ENCODE results near the gene SULF2.
A peak's percentile ranks its signal among the peaks of the same experiment; 100 is the strongest.

SULF2 gene

DNA sequence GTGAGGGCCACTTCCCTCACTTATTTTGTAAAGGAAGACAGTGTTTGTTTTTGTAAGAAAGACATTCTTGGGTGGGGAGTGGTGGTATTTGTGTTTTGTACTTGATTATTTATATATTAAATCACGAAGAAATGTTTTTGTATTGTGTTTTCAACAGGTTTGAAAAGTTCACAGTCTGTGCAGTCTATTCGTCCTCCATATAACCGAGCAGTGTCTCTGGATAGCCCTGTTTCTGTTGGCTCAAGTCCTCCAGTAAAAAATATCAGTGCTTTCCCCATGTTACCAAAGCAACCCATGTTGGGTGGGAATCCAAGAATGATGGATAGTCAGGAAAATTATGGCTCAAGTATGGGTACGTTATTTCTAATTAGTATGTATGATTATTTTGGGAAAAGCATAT is 146.4 kb downstream of the SULF2 start:
- Histone ChIP-seq H3K4me3 (ENCODE audit: low read length) (no peak overlapping the region), H3K27me3 (replicated peaks; ENCODE audit: control insufficient read depth, insufficient read depth, low read length) (no peaks in the 10 kb centered on the region), H3K4me1 (ENCODE audit: control insufficient read depth, insufficient read depth, low read length) (peaks cover 18% of the 10 kb centered on the region), H3K9ac (ENCODE audit: low read length) (no peak overlapping the region), H3K36me3 (ENCODE audit: control insufficient read depth, insufficient read depth, low read length, severe bottlenecking) (peaks cover 77% of the 10 kb centered on the region), H3K9me3 (ENCODE audit: control insufficient read depth, low read length) (no peaks in the 10 kb centered on the region)
- DNase-seq (ENCODE audit: low read depth) = no peak

DNA sequence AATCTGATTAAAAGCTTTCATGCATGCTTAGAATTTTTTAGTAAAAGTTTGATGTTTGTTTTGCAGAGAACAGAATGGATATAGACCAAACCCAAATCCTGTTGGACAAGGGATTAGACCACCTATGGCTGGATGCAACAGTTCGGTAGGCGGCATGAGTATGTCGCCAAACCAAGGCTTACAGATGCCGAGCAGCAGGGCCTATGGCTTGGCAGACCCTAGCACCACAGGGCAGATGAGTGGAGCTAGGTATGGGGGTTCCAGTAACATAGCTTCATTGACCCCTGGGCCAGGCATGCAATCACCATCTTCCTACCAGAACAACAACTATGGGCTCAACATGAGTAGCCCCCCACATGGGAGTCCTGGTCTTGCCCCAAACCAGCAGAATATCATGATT is 150.0 kb downstream of the SULF2 start:
- Histone ChIP-seq H3K4me3 (ENCODE audit: low read length) (no peak overlapping the region), H3K9me3 (ENCODE audit: control insufficient read depth, low read length) (no peaks in the 10 kb centered on the region), H3K36me3 (ENCODE audit: control insufficient read depth, insufficient read depth, low read length, severe bottlenecking) (peaks cover 82% of the 10 kb centered on the region), H3K9ac (ENCODE audit: low read length) (no peak overlapping the region), H3K4me1 (ENCODE audit: control insufficient read depth, insufficient read depth, low read length) (peaks cover 3% of the 10 kb centered on the region), H3K27me3 (replicated peaks; ENCODE audit: control insufficient read depth, insufficient read depth, low read length) (no peaks in the 10 kb centered on the region)
- no peak for DNase-seq (ENCODE audit: low read depth)

DNA sequence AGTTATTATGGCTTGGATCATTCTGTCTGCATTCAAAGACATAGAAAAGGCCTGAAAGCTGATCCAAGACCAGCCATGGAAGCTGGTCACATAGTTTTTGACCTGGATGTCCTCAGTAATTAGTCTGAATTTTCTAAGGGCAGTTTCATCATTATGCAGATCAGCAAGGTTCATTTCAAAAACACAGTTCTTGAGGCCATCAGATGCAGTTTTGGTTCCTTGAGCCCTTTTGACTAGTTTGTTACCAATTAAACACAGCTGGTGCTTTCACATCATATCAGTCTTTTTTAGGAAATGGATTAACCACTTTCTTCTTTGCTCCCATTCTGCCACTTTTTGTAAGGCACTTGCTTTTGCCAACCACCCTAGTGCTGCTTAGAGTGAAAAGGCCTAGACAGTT is 154.2 kb downstream of the SULF2 start:
- Histone ChIP-seq H3K36me3 (ENCODE audit: control insufficient read depth, insufficient read depth, low read length, severe bottlenecking) (peaks cover 78% of the 10 kb centered on the region), H3K9me3 (ENCODE audit: control insufficient read depth, low read length) (no peaks in the 10 kb centered on the region), H3K27me3 (replicated peaks; ENCODE audit: control insufficient read depth, insufficient read depth, low read length) (no peaks in the 10 kb centered on the region), H3K9ac (ENCODE audit: low read length) (no peak overlapping the region), H3K4me3 (ENCODE audit: low read length) (no peak overlapping the region), H3K4me1 (ENCODE audit: control insufficient read depth, insufficient read depth, low read length) (no peaks in the 10 kb centered on the region)
- DNase-seq (ENCODE audit: low read depth) = no peak

DNA sequence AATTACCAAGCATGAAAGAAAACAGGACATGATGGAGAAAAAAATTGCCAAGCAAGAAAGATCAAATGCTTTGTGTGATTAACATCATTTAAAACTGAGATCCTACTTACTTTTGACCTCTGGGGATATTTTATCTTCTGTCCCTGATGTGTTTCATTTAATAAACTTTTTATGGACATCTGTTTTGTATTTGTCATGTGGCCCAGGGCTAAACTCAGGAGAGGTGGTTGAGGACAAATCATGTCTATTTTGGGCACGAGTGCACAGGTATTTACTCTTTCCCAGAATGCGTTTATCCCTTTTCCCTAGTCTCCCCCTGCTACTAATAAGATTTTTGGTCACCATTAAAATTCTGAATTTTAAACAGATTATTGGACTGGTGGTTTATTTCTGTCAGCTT is 155.4 kb downstream of the SULF2 start:
- Histone ChIP-seq H3K4me3 (ENCODE audit: low read length) (no peak overlapping the region), H3K36me3 (ENCODE audit: control insufficient read depth, insufficient read depth, low read length, severe bottlenecking) (peaks cover 78% of the 10 kb centered on the region), H3K4me1 (ENCODE audit: control insufficient read depth, insufficient read depth, low read length) (no peaks in the 10 kb centered on the region), H3K9me3 (ENCODE audit: control insufficient read depth, low read length) (no peaks in the 10 kb centered on the region), H3K9ac (ENCODE audit: low read length) (no peak overlapping the region), H3K27me3 (replicated peaks; ENCODE audit: control insufficient read depth, insufficient read depth, low read length) (no peaks in the 10 kb centered on the region)
- DNase-seq (ENCODE audit: low read depth) = no peak

DNA sequence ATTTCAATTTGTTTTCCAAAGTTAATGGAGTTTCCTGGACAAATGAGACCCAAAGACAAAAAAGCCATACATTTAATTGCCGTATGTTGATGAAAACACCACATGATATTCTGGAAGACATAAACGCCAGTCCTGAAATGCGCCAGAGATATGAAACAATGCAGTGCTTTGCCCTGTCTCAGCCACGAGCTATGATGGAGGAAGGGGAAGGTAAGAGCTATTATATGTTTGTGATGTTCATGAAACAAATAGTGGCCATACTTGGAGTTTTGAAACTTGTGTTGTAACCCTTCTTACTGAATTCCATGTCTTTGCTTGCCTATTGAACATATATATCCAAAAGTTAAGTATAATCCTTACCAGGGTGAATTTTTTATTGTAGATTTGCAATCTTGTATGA is 157.7 kb downstream of the SULF2 start:
- Histone ChIP-seq H3K9ac (ENCODE audit: low read length) (no peak overlapping the region), H3K9me3 (ENCODE audit: control insufficient read depth, low read length) (no peaks in the 10 kb centered on the region), H3K27me3 (replicated peaks; ENCODE audit: control insufficient read depth, insufficient read depth, low read length) (no peaks in the 10 kb centered on the region), H3K4me3 (ENCODE audit: low read length) (no peak overlapping the region), H3K4me1 (ENCODE audit: control insufficient read depth, insufficient read depth, low read length) (no peaks in the 10 kb centered on the region), H3K36me3 (ENCODE audit: control insufficient read depth, insufficient read depth, low read length, severe bottlenecking) (peaks cover 66% of the 10 kb centered on the region)
- no peak for DNase-seq (ENCODE audit: low read depth)

DNA sequence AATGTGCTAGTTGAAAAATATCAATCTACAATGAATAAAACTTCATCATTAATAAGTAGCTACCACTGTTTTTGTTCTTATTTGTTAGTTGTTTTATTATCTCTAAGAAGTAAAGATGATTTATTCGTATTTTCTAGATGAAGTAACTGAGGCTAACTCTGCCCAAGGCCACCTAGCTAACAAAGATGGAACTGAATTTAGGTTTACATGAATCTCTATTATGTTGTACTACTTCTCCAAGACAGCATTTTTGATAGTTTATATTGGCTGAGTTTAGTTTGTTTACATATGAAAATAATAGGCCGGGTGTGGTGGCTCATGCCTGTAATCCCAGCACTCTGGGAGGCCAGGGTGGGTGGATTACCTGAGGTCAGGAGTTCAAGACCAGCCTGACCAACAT is 162.1 kb downstream of the SULF2 start:
- no peak overlapping the region for H3K9ac ChIP-seq (ENCODE audit: low read length)
- H3K4me1 ChIP-seq (ENCODE audit: control insufficient read depth, insufficient read depth, low read length) = no peaks in the 10 kb centered on the region
- no peaks in the 10 kb centered on the region for H3K27me3 ChIP-seq (replicated peaks; ENCODE audit: control insufficient read depth, insufficient read depth, low read length)
- H3K4me3 ChIP-seq (ENCODE audit: low read length) = no peak overlapping the region
- DNase-seq (ENCODE audit: low read depth) = peak; percentile 9
- no peaks in the 10 kb centered on the region for H3K9me3 ChIP-seq (ENCODE audit: control insufficient read depth, low read length)
- peaks cover 37% of the 10 kb centered on the region for H3K36me3 ChIP-seq (ENCODE audit: control insufficient read depth, insufficient read depth, low read length, severe bottlenecking)

DNA sequence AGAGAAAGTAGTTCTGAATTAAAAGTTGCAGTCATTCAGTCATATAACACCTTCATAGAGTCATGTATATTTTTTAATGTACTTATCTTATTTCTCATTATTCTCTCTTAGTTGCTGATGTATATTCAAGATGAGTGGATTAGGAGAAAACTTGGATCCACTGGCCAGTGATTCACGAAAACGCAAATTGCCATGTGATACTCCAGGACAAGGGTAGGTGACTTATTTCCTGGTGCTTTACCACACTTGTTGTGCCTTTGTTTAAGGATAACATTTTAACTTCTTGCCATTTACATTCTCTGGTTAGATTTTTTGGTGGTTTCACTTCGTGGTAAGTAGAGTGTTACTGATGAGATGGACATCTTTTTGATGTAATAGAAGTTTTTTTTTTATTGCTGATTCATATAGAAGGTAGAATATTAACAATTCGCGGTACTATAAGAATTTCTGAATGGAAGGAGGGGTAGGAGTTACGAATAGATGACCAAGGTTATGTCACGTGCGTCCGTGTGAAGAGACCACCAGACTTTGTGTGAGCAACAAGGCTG is 163.1 kb downstream of the SULF2 start:
- H3K9me3 ChIP-seq (ENCODE audit: control insufficient read depth, low read length) = no peaks in the 10 kb centered on the region
- peaks cover 29% of the 10 kb centered on the region for H3K36me3 ChIP-seq (ENCODE audit: control insufficient read depth, insufficient read depth, low read length, severe bottlenecking)
- no peaks in the 10 kb centered on the region for H3K4me1 ChIP-seq (ENCODE audit: control insufficient read depth, insufficient read depth, low read length)
- no peak overlapping the region for H3K9ac ChIP-seq (ENCODE audit: low read length)
- H3K4me3 ChIP-seq (ENCODE audit: low read length) = no peak overlapping the region
- DNase-seq (ENCODE audit: low read depth) = no peak
- H3K27me3 ChIP-seq (replicated peaks; ENCODE audit: control insufficient read depth, insufficient read depth, low read length) = no peaks in the 10 kb centered on the region

DNA sequence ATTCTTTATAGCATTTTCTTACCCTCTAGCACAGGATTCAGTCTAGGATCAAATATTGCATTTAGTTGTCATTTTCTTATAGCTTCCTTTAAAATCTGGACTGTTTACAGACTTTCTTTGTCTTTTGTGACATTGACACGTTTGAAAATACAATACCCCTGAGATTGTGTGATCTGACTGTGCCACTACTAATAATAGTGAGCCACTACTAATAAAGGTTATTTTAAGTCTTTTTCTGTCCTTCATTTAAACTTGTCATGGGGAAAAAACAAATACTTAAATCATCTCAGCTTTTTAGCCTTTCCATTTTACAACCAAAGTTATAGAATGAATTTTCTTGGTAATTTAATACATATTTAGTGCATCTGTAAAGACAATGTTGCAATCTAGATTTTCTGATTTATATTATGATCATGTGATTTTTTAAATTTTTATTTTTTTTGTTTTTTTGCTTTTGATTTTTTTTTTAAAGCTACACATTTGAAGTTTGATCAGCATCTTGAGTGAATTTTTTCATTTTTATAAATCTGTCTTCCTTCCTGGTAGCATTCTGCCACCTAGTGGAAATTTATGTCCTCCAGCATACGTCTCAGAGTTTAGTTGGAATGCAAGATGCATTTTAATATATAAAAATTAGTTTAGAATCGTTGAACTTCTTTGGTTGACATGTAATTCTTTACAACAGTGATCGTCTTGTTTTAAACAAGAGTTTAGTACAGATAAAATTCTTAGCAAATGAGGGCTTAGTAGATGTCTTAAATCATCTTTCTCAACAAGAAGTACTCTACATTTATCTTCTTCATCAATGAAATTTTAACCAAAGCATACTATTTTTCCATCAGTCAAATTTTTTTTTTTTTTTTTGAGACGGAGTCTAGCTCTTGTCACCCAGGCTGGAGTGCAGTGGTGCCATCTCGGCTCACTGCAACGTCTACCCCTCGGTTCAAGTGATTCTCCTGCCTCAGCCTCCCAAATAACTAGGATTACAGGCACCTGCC is 164.2 kb downstream of the SULF2 start:
- DNase-seq (ENCODE audit: low read depth) = peak; percentile 91
- Histone ChIP-seq H3K9me3 (ENCODE audit: control insufficient read depth, low read length) (no peaks in the 10 kb centered on the region), H3K4me1 (ENCODE audit: control insufficient read depth, insufficient read depth, low read length) (no peaks in the 10 kb centered on the region), H3K36me3 (ENCODE audit: control insufficient read depth, insufficient read depth, low read length, severe bottlenecking) (peaks cover 22% of the 10 kb centered on the region), H3K9ac (ENCODE audit: low read length) (no peak overlapping the region), H3K27me3 (replicated peaks; ENCODE audit: control insufficient read depth, insufficient read depth, low read length) (no peaks in the 10 kb centered on the region), H3K4me3 (ENCODE audit: low read length) (no peak overlapping the region)

DNA sequence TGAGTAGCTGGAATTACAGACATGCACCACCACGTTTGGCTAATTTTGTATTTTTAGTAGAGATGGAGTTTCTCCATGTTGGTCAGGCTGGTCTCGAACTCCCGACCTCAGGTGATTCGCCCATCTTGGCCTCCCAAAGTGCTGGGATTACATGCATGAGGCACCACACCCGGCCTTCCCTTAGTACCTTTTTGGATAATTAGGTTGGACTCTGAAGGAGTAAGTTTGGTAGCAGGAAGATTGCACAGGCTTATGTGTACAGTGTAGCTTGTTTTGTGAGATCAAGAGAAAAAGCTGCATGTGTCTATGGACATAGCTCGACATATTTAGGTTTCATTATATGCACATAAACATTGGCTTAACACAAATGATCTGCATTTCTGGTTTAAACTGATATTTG is 166.8 kb downstream of the SULF2 start:
- Histone ChIP-seq H3K4me1 (ENCODE audit: control insufficient read depth, insufficient read depth, low read length) (no peaks in the 10 kb centered on the region), H3K9ac (ENCODE audit: low read length) (no peak overlapping the region), H3K4me3 (ENCODE audit: low read length) (no peak overlapping the region), H3K36me3 (ENCODE audit: control insufficient read depth, insufficient read depth, low read length, severe bottlenecking) (peaks cover 12% of the 10 kb centered on the region), H3K9me3 (ENCODE audit: control insufficient read depth, low read length) (no peaks in the 10 kb centered on the region), H3K27me3 (replicated peaks; ENCODE audit: control insufficient read depth, insufficient read depth, low read length) (no peaks in the 10 kb centered on the region)
- no peak for DNase-seq (ENCODE audit: low read depth)

DNA sequence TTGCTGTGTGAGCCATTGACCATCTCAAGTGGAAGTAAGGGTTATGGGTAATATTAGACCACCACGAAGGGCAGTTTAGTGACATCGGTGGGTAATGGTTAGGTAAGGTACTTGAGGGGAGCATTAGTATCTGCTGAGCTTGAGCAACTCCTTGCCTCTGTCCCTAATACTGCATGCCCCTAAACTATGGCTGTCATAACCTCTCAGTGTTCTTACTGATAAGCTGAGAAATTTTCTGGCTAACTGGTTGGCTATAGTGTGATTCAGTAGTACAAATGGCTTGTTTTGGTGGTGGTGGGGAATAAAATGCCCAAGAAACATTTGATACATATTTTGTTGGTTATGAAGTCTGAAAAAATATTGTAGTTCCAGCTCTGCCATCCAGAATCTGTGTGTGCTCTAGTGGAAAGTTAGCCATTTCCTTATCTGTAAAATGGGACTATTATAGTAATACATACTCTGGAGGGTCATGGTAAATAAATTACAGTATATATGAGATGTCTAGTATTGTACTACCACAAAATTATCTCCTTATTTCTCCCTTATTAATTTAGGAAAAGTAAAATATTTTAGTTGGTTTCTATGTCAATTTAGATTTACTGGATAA is 170.5 kb downstream of the SULF2 start:
- no peaks in the 10 kb centered on the region for H3K36me3 ChIP-seq (ENCODE audit: control insufficient read depth, insufficient read depth, low read length, severe bottlenecking)
- H3K27me3 ChIP-seq (replicated peaks; ENCODE audit: control insufficient read depth, insufficient read depth, low read length) = no peaks in the 10 kb centered on the region
- no peaks in the 10 kb centered on the region for H3K9me3 ChIP-seq (ENCODE audit: control insufficient read depth, low read length)
- no peak overlapping the region for H3K9ac ChIP-seq (ENCODE audit: low read length)
- H3K4me1 ChIP-seq (ENCODE audit: control insufficient read depth, insufficient read depth, low read length) = peaks cover 11% of the 10 kb centered on the region
- no peak for DNase-seq (ENCODE audit: low read depth)
- no peak overlapping the region for H3K4me3 ChIP-seq (ENCODE audit: low read length)

DNA sequence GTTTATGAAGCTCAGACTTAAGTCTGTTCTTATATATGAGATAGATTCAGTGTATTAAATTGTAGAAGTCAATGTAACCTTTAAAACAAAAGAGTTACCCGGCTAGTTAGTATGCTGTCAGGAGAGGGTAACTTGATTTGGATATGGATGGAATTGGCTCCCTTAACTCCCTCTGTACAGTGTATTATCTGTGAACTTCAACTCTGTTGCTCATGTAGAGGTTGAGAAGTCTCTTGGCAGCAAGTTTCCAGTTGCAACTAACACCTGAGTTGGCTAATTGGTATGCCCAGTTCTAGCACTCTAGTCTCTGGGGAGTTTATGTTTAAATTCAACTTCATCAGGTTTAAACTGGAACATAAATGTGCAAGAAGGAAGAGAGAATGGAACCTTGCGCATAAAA is 172.6 kb downstream of the SULF2 start:
- H3K4me3 ChIP-seq (ENCODE audit: low read length) = no peak overlapping the region
- H3K9me3 ChIP-seq (ENCODE audit: control insufficient read depth, low read length) = no peaks in the 10 kb centered on the region
- H3K27me3 ChIP-seq (replicated peaks; ENCODE audit: control insufficient read depth, insufficient read depth, low read length) = no peaks in the 10 kb centered on the region
- H3K4me1 ChIP-seq (ENCODE audit: control insufficient read depth, insufficient read depth, low read length) = peaks cover 14% of the 10 kb centered on the region
- DNase-seq (ENCODE audit: low read depth) = no peak
- H3K36me3 ChIP-seq (ENCODE audit: control insufficient read depth, insufficient read depth, low read length, severe bottlenecking) = no peaks in the 10 kb centered on the region
- no peak overlapping the region for H3K9ac ChIP-seq (ENCODE audit: low read length)

All from adipocyte (in vitro differentiated cells).